Tibial artery (tissue), 4 donors: ENCODE measurements around the gene TRA2B.
A peak's percentile ranks its signal among the peaks of the same experiment; 100 is the strongest.

Experiments used
- DNase-seq, 2 donors: peaks; one replicate each; pipeline ENCODE4 v3.0.0-alpha.2; 2019
- H3K27ac ChIP-seq, 2 donors: fragments of 200-600 bp; sonication (generic) in 1 of 2; 1 replicate in 1 of 2; 2 replicates in 1 of 2; pipeline ENCODE4 v1.5.1; 2018 to 2019; ENCODE audit warnings: mild to moderate bottlenecking in 1 of 2
- H3K27me3 ChIP-seq, 2 donors: fragments of 200-600 bp; sonication (generic) in 1 of 2; one replicate each; pipeline versions ENCODE4 v1.5.1 to v1.6.0; 2016 to 2019
- H3K36me3 ChIP-seq, 3 donors: fragments of 200-600 bp; sonication (generic) in 2 of 3; one replicate each; pipeline ENCODE4 v1.5.1; 2016 to 2019; ENCODE audit warnings: mild to moderate bottlenecking in 2 of 3
- H3K4me1 ChIP-seq, 4 donors: fragments of 200-600 bp; sonication (generic) in 2 of 4; 1 replicate in 3 of 4; 2 replicates in 1 of 4; pipeline ENCODE4 v1.5.1; 2016 to 2019
- H3K4me3 ChIP-seq, 2 donors: fragments of 200-600 bp; sonication (generic) in 1 of 2; 1 replicate in 1 of 2; 2 replicates in 1 of 2; pipeline ENCODE4 v1.5.1; 2018 to 2019; ENCODE audit warnings: mild to moderate bottlenecking in 2 of 2
- H3K9me3 ChIP-seq, 3 donors: fragments of 200-600 bp; sonication (generic) in 1 of 3; one replicate each; pipeline ENCODE4 v1.5.1; 2016 to 2019
- intact Hi-C: fragments of 100-400 bp; cut with DNase I; formaldehyde crosslinking; loops from one replicate; pipeline ENCODE4 v1.15.0; 2023; ENCODE audit warnings: low total_unique reads
- TF ChIP-seq, protein P1 (sequence below), 2 experiments: fragments of 200-600 bp in 1 of 2; fragments of 450-650 bp in 1 of 2; IDR thresholded peaks; one replicate each; pipeline ENCODE4 v1.5.1; 2017 to 2019; ENCODE audit warnings: antibody characterized with exemption in 2 of 2, mild to moderate bottlenecking in 1 of 2, moderate library complexity in 1 of 2

Gene TRA2B

GRCh38 chr3:185960522-185961288, 22.9 kb upstream of the TRA2B start:
- no peak for DNase-seq
- Histone ChIP-seq H3K36me3 (no peaks in the 10 kb centered on the region), H3K27ac (peak overlapping the region in 1 of 2 donors; percentile 38), H3K4me1 (peaks cover 0 to 4% (median 1%) of the 10 kb centered on the region in 4 donors), H3K27me3 (no peaks in the 10 kb centered on the region), H3K4me3 (peak overlapping the region in 1 of 2 donors; percentile 22), H3K9me3 (no peaks in the 10 kb centered on the region)
- intact Hi-C loops, result no loop called here
- TF ChIP-seq, protein P1, sequence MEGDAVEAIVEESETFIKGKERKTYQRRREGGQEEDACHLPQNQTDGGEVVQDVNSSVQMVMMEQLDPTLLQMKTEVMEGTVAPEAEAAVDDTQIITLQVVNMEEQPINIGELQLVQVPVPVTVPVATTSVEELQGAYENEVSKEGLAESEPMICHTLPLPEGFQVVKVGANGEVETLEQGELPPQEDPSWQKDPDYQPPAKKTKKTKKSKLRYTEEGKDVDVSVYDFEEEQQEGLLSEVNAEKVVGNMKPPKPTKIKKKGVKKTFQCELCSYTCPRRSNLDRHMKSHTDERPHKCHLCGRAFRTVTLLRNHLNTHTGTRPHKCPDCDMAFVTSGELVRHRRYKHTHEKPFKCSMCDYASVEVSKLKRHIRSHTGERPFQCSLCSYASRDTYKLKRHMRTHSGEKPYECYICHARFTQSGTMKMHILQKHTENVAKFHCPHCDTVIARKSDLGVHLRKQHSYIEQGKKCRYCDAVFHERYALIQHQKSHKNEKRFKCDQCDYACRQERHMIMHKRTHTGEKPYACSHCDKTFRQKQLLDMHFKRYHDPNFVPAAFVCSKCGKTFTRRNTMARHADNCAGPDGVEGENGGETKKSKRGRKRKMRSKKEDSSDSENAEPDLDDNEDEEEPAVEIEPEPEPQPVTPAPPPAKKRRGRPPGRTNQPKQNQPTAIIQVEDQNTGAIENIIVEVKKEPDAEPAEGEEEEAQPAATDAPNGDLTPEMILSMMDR (IDR thresholded peaks at IDR 0.05), result no peak

GRCh38 chr3:185959609-185960521, 22.1 kb upstream of the TRA2B start:
- TF ChIP-seq, protein P1 (IDR thresholded peaks at IDR 0.05), result no peak
- Histone ChIP-seq H3K27ac (peak overlapping the region in 1 of 2 donors; percentile 52), H3K27me3 (peaks cover 0 to 3% of the 10 kb centered on the region in 2 donors), H3K9me3 (no peaks in the 10 kb centered on the region), H3K4me3 (peak overlapping the region in 1 of 2 donors; percentile 22), H3K4me1 (peaks cover 0 to 4% (median 1%) of the 10 kb centered on the region in 4 donors), H3K36me3 (no peaks in the 10 kb centered on the region)
- no peak for DNase-seq
- intact Hi-C loops, result no loop called here

GRCh38 chr3:185958626-185959025, 20.8 kb upstream of the TRA2B start:
- intact Hi-C loops, result no loop called here
- no peak for DNase-seq
- Histone ChIP-seq H3K9me3 (no peaks in the 10 kb centered on the region), H3K36me3 (no peaks in the 10 kb centered on the region), H3K4me1 (peaks cover 0 to 4% (median 1%) of the 10 kb centered on the region in 4 donors), H3K27me3 (peaks cover 0 to 3% of the 10 kb centered on the region in 2 donors), H3K27ac (no peak overlapping the region), H3K4me3 (no peak overlapping the region)
- TF ChIP-seq, protein P1 (IDR thresholded peaks at IDR 0.05), result no peak

DNA sequence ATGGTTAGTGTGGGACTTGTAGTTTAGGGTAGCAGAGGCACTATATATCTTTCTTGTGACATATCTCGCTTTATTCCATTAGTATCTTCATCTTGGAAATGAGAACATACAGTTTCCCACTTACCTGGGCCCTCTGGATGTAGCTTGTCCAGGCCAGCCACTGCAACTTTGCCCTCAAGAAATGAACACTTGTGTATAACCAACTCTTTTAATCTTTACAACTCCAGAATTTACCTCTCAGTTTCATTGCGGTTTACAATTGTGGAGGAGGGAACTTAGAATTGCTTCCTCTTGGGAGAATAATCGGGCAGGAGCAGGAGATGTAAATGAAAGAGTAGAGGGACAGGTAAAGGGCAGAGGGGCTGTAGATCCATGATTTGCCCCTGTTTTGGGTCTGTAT, 18.4 kb upstream of the TRA2B start:
- H3K4me3 ChIP-seq, result no peak overlapping the region
- intact Hi-C loops, result no loop called here
- H3K9me3 ChIP-seq, result no peaks in the 10 kb centered on the region
- peaks cover 0 to 16% of the 10 kb centered on the region in 2 donors for H3K27me3 ChIP-seq
- no peak for DNase-seq
- peaks cover 0 to 4% (median 1%) of the 10 kb centered on the region in 4 donors for H3K4me1 ChIP-seq
- H3K36me3 ChIP-seq, result no peaks in the 10 kb centered on the region
- no peak overlapping the region for H3K27ac ChIP-seq
- TF ChIP-seq, protein P1 (IDR thresholded peaks at IDR 0.05), result no peak

- intact Hi-C loops, result no loop called here
- Histone ChIP-seq H3K9me3 (no peaks in the 10 kb centered on the region), H3K4me1 (no peaks in the 10 kb centered on the region), H3K4me3 (no peak overlapping the region), H3K27ac (no peak overlapping the region), H3K36me3 (no peaks in the 10 kb centered on the region), H3K27me3 (peaks cover 0 to 16% of the 10 kb centered on the region in 2 donors)
- DNase-seq, result no peak
- TF ChIP-seq, protein P1 (IDR thresholded peaks at IDR 0.05), result no peak
Observed at GRCh38 chr3:185954366-185954723, 16.5 kb upstream of the TRA2B start.
